ENCODE data around the gene ALOXE3. TPM values are rescaled to one million over a fixed set of nuclear protein-coding genes. Genes with fewer than 3 reads are reported as not detected.
"Not testable (repeated sequence)": the region's sequence is repeated elsewhere in the genome, so short reads cannot be mapped to it uniquely, and the experiment has no call there.

ALOXE3 gene
- polyA plus RNA-seq, 4 donors = 0.13 to 1.6 TPM; not detected in 2

GRCh38 chr17:8079291-8080207 is 38.8 kb downstream of the ALOXE3 start:
- peak overlapping the region; percentile 19 to 52 (median 43) for H3K4me3 ChIP-seq (ENCODE audit: low read depth in 1 of 3, low read length in 3 of 3)
- no peak for FAIRE-seq
- peaks cover 3 to 26% (median 13%) of the 10 kb centered on the region in 3 donors for H3K27me3 ChIP-seq (ENCODE audit: control insufficient read depth in 3 of 3, insufficient read depth in 3 of 3, low read length in 3 of 3)
- WGBS, 3 donors = 1 to 2% (median 1%) methylated on average over 71 to 87 of the region's 87 CpGs
- peak overlapping the region in 2 of 3 donors; percentile 9 to 65 for H3K27ac ChIP-seq (ENCODE audit: low read depth in 1 of 3, low read length in 2 of 3)
- peaks cover 0 to 29% (median 0%) of the 10 kb centered on the region in 3 donors for H3K4me1 ChIP-seq (ENCODE audit: control insufficient read depth in 3 of 3, insufficient read depth in 2 of 3, low read depth in 1 of 3, low read length in 2 of 3)
- DNase-seq = peak; percentile 55 to 92
- peaks cover 0 to 3% (median 0%) of the 10 kb centered on the region in 3 donors for H3K36me3 ChIP-seq (ENCODE audit: control insufficient read depth in 3 of 3, insufficient read depth in 2 of 3, low read depth in 1 of 3, low read length in 3 of 3)
- H3K9me3 ChIP-seq (ENCODE audit: control insufficient read depth in 2 of 2, insufficient read depth in 1 of 2, low read depth in 1 of 2, low read length in 1 of 2) = peaks cover 0 to 4% of the 10 kb centered on the region in 2 donors

GRCh38 chr17:8077939-8078338 is 40.4 kb downstream of the ALOXE3 start:
- WGBS, 3 donors = 67 to 84% (median 78%) methylated on average over 5 of the region's 5 CpGs

GRCh38 chr17:8076502-8077266 is 41.6 kb downstream of the ALOXE3 start:
- peaks cover 0 to 2% (median 0%) of the 10 kb centered on the region in 3 donors for H3K36me3 ChIP-seq (ENCODE audit: control insufficient read depth in 3 of 3, insufficient read depth in 2 of 3, low read depth in 1 of 3, low read length in 3 of 3)
- H3K27me3 ChIP-seq (ENCODE audit: control insufficient read depth in 3 of 3, insufficient read depth in 3 of 3, low read length in 3 of 3) = peaks cover 3 to 55% (median 22%) of the 10 kb centered on the region in 3 donors
- FAIRE-seq (no peak), DNase-seq (no peak)
- H3K9me3 ChIP-seq (ENCODE audit: control insufficient read depth in 2 of 2, insufficient read depth in 1 of 2, low read depth in 1 of 2, low read length in 1 of 2) = peaks cover 0 to 3% of the 10 kb centered on the region in 2 donors
- WGBS, 3 donors = 76 to 87% (median 81%) methylated on average over 12 to 13 of the region's 13 CpGs
- H3K4me3 ChIP-seq (ENCODE audit: low read depth in 1 of 3, low read length in 3 of 3) = no peak overlapping the region
- no peak overlapping the region for H3K27ac ChIP-seq (ENCODE audit: low read depth in 1 of 3, low read length in 2 of 3)
- peaks cover 0 to 30% (median 3%) of the 10 kb centered on the region in 3 donors for H3K4me1 ChIP-seq (ENCODE audit: control insufficient read depth in 3 of 3, insufficient read depth in 2 of 3, low read depth in 1 of 3, low read length in 2 of 3)

More at GRCh38 chr17:8077939-8078338, 40.4 kb downstream of the ALOXE3 start:
- peaks cover 0 to 35% (median 3%) of the 10 kb centered on the region in 3 donors for H3K4me1 ChIP-seq (ENCODE audit: control insufficient read depth in 3 of 3, insufficient read depth in 2 of 3, low read depth in 1 of 3, low read length in 2 of 3)
- H3K4me3 ChIP-seq (ENCODE audit: low read depth in 1 of 3, low read length in 3 of 3); H3K27ac ChIP-seq (ENCODE audit: low read depth in 1 of 3, low read length in 2 of 3); DNase-seq; H3K36me3 ChIP-seq (ENCODE audit: control insufficient read depth in 3 of 3, insufficient read depth in 2 of 3, low read depth in 1 of 3, low read length in 3 of 3); H3K9me3 ChIP-seq (ENCODE audit: control insufficient read depth in 2 of 2, insufficient read depth in 1 of 2, low read depth in 1 of 2, low read length in 1 of 2); FAIRE-seq: not testable (repeated sequence)
- H3K27me3 ChIP-seq (ENCODE audit: control insufficient read depth in 3 of 3, insufficient read depth in 3 of 3, low read length in 3 of 3) = peaks cover 3 to 42% (median 18%) of the 10 kb centered on the region in 3 donors

DNA sequence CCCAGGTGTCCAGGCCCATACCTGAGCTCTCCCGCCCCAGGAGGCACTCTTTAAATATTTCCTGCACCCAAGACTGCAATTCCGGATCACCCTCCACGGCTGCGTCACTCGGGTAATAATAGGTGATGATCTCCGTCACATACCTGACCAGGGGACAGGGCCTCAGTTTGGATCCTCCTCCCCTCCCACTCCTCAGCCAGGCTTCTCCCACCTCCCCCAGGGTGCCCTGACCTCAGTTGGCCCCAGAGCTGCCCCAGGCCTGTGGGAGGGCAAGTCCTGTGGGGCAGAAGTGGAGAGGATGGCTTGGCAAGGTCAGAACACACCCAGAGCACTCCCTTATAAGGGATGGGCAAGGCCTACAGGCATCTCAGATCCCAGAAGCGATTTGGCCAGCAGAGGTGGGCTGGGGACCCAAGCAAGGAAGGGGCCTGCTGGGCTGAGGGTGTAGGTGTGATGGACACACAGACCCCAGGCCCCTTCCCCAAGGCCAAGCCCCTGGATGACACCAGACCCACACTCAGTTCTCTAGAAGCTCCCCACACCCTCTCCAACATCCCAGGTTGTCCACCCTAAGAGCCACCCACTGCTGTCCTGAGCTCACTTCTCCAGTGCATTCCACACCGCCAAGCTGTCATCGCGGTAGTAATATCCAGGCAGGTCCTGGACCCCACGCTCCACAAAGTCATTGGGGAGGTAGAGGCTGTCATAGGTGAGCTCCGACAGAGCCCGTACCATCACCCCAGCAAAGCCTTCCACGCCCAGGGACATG is 42.6 kb downstream of the ALOXE3 start:
- Histone ChIP-seq H3K27me3 (ENCODE audit: control insufficient read depth in 3 of 3, insufficient read depth in 3 of 3, low read length in 3 of 3) (peaks cover 3 to 64% (median 26%) of the 10 kb centered on the region in 3 donors), H3K4me1 (ENCODE audit: control insufficient read depth in 3 of 3, insufficient read depth in 2 of 3, low read depth in 1 of 3, low read length in 2 of 3) (peaks cover 0 to 24% (median 3%) of the 10 kb centered on the region in 3 donors), H3K27ac (ENCODE audit: low read depth in 1 of 3, low read length in 2 of 3) (no peak overlapping the region), H3K9me3 (ENCODE audit: control insufficient read depth in 2 of 2, insufficient read depth in 1 of 2, low read depth in 1 of 2, low read length in 1 of 2) (no peaks in the 10 kb centered on the region), H3K4me3 (ENCODE audit: low read depth in 1 of 3, low read length in 3 of 3) (no peak overlapping the region), H3K36me3 (ENCODE audit: control insufficient read depth in 3 of 3, insufficient read depth in 2 of 3, low read depth in 1 of 3, low read length in 3 of 3) (no peaks in the 10 kb centered on the region)
- no peak for FAIRE-seq
- no peak for DNase-seq
- WGBS, 3 donors = 83 to 92% (median 88%) methylated on average over 14 of the region's 14 CpGs

DNA sequence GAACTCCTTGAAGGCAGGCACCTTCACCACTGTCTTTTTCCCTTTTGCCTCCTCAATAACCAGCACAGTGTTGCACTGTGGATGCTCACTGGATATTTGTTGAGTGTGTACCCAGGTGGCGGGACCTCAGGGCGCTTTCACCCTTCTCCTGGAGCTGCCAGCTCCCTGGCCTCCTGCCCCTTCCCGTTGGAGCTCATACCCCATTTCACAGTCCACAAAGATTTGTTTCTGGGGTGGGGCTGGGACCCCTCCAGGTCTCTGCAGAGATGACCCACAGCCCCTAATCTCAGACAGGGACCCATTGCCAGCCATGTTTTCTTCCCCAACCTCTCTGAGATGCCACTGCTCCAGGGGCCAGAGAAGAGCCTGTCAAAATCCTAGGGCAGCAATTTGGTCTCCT is 43.2 kb downstream of the ALOXE3 start:
- Histone ChIP-seq H3K4me1 (ENCODE audit: control insufficient read depth in 3 of 3, insufficient read depth in 2 of 3, low read depth in 1 of 3, low read length in 2 of 3) (peaks cover 0 to 17% (median 3%) of the 10 kb centered on the region in 3 donors), H3K4me3 (ENCODE audit: low read depth in 1 of 3, low read length in 3 of 3) (no peak overlapping the region), H3K27ac (ENCODE audit: low read depth in 1 of 3, low read length in 2 of 3) (no peak overlapping the region), H3K27me3 (ENCODE audit: control insufficient read depth in 3 of 3, insufficient read depth in 3 of 3, low read length in 3 of 3) (peaks cover 3 to 68% (median 26%) of the 10 kb centered on the region in 3 donors), H3K36me3 (ENCODE audit: control insufficient read depth in 3 of 3, insufficient read depth in 2 of 3, low read depth in 1 of 3, low read length in 3 of 3) (no peaks in the 10 kb centered on the region), H3K9me3 (ENCODE audit: control insufficient read depth in 2 of 2, insufficient read depth in 1 of 2, low read depth in 1 of 2, low read length in 1 of 2) (no peaks in the 10 kb centered on the region)
- 73 to 87% (median 79%) methylated on average over 3 of the region's 3 CpGs for WGBS, 3 donors
- FAIRE-seq = no peak
- DNase-seq = no peak

- peaks cover 3 to 70% (median 26%) of the 10 kb centered on the region in 3 donors for H3K27me3 ChIP-seq (ENCODE audit: control insufficient read depth in 3 of 3, insufficient read depth in 3 of 3, low read length in 3 of 3)
- no peaks in the 10 kb centered on the region for H3K36me3 ChIP-seq (ENCODE audit: control insufficient read depth in 3 of 3, insufficient read depth in 2 of 3, low read depth in 1 of 3, low read length in 3 of 3)
- FAIRE-seq = no peak
These were observed 43.8 kb downstream of the ALOXE3 start for GRCh38 chr17:8074554-8074953.

GRCh38 chr17:8073627-8074484 is 44.5 kb downstream of the ALOXE3 start:
- Histone ChIP-seq H3K4me1 (ENCODE audit: control insufficient read depth in 3 of 3, insufficient read depth in 2 of 3, low read depth in 1 of 3, low read length in 2 of 3) (peaks cover 4 to 20% (median 11%) of the 10 kb centered on the region in 3 donors), H3K9me3 (ENCODE audit: control insufficient read depth in 2 of 2, insufficient read depth in 1 of 2, low read depth in 1 of 2, low read length in 1 of 2) (no peaks in the 10 kb centered on the region), H3K4me3 (ENCODE audit: low read depth in 1 of 3, low read length in 3 of 3) (no peak overlapping the region), H3K27ac (ENCODE audit: low read depth in 1 of 3, low read length in 2 of 3) (no peak overlapping the region), H3K27me3 (ENCODE audit: control insufficient read depth in 3 of 3, insufficient read depth in 3 of 3, low read length in 3 of 3) (peaks cover 0 to 74% (median 26%) of the 10 kb centered on the region in 3 donors), H3K36me3 (ENCODE audit: control insufficient read depth in 3 of 3, insufficient read depth in 2 of 3, low read depth in 1 of 3, low read length in 3 of 3) (no peaks in the 10 kb centered on the region)
- WGBS, 3 donors = 6 to 7% (median 6%) methylated on average over 25 to 28 of the region's 28 CpGs
- FAIRE-seq (no peak), DNase-seq (peak; percentile 54 to 85)

More at GRCh38 chr17:8074554-8074953, 43.8 kb downstream of the ALOXE3 start:
- H3K4me1 ChIP-seq (ENCODE audit: control insufficient read depth in 3 of 3, insufficient read depth in 2 of 3, low read depth in 1 of 3, low read length in 2 of 3) = peaks cover 0 to 18% (median 5%) of the 10 kb centered on the region in 3 donors
- H3K4me3 ChIP-seq (ENCODE audit: low read depth in 1 of 3, low read length in 3 of 3) = no peak overlapping the region
- no peaks in the 10 kb centered on the region for H3K9me3 ChIP-seq (ENCODE audit: control insufficient read depth in 2 of 2, insufficient read depth in 1 of 2, low read depth in 1 of 2, low read length in 1 of 2)
- DNase-seq = no peak
- 51 to 57% (median 55%) methylated on average over 7 of the region's 7 CpGs for WGBS, 3 donors
- no peak overlapping the region for H3K27ac ChIP-seq (ENCODE audit: low read depth in 1 of 3, low read length in 2 of 3)
